A673 (cell line): ENCODE data around the gene ICAM2.

Experiments used
- CTCF ChIP-seq: fragments of 300-800, 200-600 bp; sonication (generic); conservative IDR thresholded peaks from 2 replicates; pipeline ENCODE4 v1.5.1; 2017; ENCODE audit warnings: low read depth, mild to moderate bottlenecking, antibody characterized with exemption, low read length, moderate library complexity, mixed read lengths
- EZH2 ChIP-seq: fragments of 200-600 bp; sonication (generic); IDR thresholded peaks from 2 replicates; pipeline ENCODE4 v1.6.1; 2017; ENCODE audit warnings: borderline replicate concordance, low read depth, mild to moderate bottlenecking, mixed read lengths, antibody characterized with exemption, low read length; ENCODE audit not compliant: poor library complexity, severe bottlenecking

DNA sequence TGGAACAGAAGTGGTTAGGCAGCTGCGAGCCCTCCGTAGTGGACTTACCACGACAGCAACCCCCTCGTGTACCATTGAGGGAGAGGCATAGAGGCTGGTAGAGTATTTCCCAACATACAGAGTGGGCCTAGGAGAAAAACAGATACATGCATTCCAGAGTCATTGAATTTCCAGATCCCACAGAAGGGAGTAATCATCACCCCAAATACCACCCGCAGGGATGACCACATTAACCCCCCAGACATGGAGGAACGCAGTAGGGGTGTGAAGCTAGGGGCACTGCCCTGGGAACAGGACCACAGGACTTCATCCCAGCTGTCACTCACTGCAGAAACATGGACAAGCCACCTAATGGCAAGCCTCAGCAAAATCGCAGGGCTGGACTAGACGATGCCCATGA is 44.7 kb upstream of the ICAM2 start:
- TF ChIP-seq CTCF (no peak), EZH2 (no peak)
